ENCODE results near the gene ACTN4.

DNA sequence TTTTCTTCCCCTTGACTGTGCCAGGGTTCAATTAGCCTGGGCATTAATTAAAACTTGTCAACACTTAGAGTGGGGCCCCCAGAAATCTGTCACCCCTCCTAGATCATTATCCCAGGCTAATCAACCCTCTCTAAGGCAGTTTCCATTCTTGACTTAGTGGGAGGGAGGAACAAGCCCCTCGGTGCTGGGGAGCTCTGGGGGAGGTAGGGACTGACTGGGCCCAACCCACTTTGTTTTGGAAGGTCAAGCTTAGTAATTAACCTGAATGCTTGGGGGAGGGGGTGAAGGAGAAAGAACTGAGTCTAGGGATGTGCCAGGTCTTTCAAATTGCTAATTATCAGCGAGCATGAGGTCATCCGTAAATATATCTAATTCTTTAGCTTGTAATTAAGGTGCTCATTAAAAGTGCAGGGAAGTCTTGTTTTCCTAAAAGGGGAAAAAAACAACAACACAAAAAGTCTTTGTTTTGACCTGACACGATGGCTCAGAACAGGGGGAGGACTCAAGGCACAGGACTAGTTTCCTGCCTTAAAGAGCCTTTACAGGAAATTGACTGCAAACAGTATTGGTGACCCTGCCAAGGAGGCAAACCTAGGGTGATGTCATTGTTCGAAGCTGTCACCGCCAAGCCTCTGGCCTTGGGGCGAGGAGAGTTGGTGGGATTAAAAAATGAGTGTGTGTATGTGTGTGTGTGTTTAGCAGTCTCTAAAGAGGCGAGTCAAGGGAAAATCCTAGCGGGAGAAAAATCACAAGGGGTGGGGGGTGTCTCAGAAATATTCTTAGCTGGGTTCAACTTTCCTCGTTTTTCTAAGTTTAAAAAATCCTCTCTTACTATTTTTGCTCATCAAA is 19.4 kb downstream of the ACTN4 start:
- no peak for TF ChIP-seq EZH2phosphoT487 (IDR thresholded peaks at IDR 0.05)
- TF ChIP-seq EZH2 (IDR thresholded peaks at IDR 0.05): no peak

All from neural progenitor cell (in vitro differentiated cells).